Lower leg skin (tissue), 3 donors: ENCODE measurements around the gene DVL1.

Source experiments
- CTCF ChIP-seq, 3 donors: fragments of 450-650 bp; IDR thresholded peaks; one replicate each; pipeline ENCODE4 v1.5.1; 2016; ENCODE audit warnings: antibody characterized with exemption in 3 of 3, mild to moderate bottlenecking in 3 of 3, moderate library complexity in 2 of 3
- POLR2A ChIP-seq, 2 donors: fragments of 450-650 bp; IDR thresholded peaks; one replicate each; pipeline ENCODE4 v1.6.1; 2016 to 2017; ENCODE audit warnings: antibody characterized with exemption in 2 of 2, mild to moderate bottlenecking in 1 of 2, moderate library complexity in 1 of 2

GRCh38 chr1:1335283-1335682 lies 13.9 kb downstream of the DVL1 start:
- TF ChIP-seq CTCF (IDR thresholded peaks at IDR 0.05) (no peak), POLR2A (IDR thresholded peaks at IDR 0.05) (no peak)
